Measurements from ENCODE around the gene DNAAF5.

DNAAF5 gene

DNA sequence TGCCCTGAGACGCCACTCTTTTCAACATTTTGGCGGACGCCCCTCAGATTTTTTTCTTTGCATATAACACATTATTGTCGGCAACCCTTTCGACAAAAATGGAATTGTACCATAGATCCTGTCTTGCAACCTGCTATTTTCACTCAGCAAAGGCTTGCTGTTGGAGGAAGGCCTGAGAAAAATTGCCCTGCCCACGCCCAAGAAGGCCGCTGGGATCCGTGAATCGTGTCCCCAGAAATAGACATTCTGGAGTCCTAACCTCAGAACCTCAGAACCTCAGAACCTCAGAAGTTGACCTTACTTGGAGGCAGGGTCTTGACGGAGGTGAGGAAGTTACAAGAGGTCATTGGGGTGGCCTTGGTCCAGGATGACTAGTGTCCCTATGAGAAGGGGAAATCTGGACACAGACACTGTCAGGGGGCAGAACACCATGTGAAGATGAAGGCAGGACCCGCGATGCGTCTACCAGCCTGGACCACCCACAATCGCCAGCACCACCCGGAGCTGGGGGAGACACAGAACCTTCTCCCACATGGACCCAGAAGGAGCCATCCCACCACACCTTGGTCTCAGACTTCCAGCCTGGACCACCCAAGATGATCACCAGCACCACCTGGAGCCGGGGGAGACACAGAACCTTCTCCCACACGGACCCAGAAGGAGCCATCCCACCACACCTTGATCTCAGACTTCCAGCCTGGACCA lies 19.1 kb upstream of the DNAAF5 start:
- Histone ChIP-seq H3K9ac (ENCODE audit: low read length) (no peak overlapping the region), H3K9me3 (ENCODE audit: control insufficient read depth, low read length) (peaks cover 6% of the 10 kb centered on the region), H2AK5ac (ENCODE audit: low read length, severe bottlenecking) (no peak overlapping the region), H2BK120ac (ENCODE audit: low read depth, low read length) (no peak overlapping the region), H3K4me1 (ENCODE audit: control insufficient read depth, insufficient read depth, low read depth, low read length) (peaks cover 11% of the 10 kb centered on the region), H2AFZ (ENCODE audit: low read depth, low read length) (no peak overlapping the region), H3K27ac (ENCODE audit: low read length, poor library complexity, severe bottlenecking) (no peak overlapping the region), H3K4me3 (ENCODE audit: insufficient read depth in 1 of 2, low read depth in 1 of 2, low read length in 2 of 2) (no peak overlapping the region), H3K18ac (ENCODE audit: low read depth in 1 of 2, low read length in 2 of 2) (peak overlapping the region in 1 of 2 experiments; percentile 9), H3K4me2 (ENCODE audit: low read length, poor library complexity, severe bottlenecking) (no peak overlapping the region), H4K91ac (ENCODE audit: low read length) (no peak overlapping the region), H3K23ac (ENCODE audit: low read length in 2 of 2) (no peak overlapping the region), H4K8ac (ENCODE audit: low read length) (no peak overlapping the region), H3K79me1 (replicated peaks; ENCODE audit: low read length, poor library complexity, severe bottlenecking) (peaks cover 12% of the 10 kb centered on the region), H3K36me3 (ENCODE audit: control insufficient read depth in 1 of 2, insufficient read depth in 2 of 2, low read depth in 1 of 2, low read length in 2 of 2) (peaks cover 0 to 8% of the 10 kb centered on the region in 2 experiments), H2BK5ac (ENCODE audit: low read depth, low read length, poor library complexity, severe bottlenecking) (no peak overlapping the region), H3K4ac (ENCODE audit: low read depth in 1 of 2, low read length in 2 of 2) (no peak overlapping the region), H3K14ac (ENCODE audit: low read length in 2 of 2) (no peak overlapping the region), H2BK15ac (ENCODE audit: low read depth, poor library complexity, severe bottlenecking) (no peak overlapping the region), H3K27me3 (ENCODE audit: control insufficient read depth in 1 of 2, insufficient read depth in 1 of 2, low read length in 2 of 2) (peaks cover 0 to 6% of the 10 kb centered on the region in 2 experiments), H2BK12ac (ENCODE audit: low read length in 2 of 2) (no peak overlapping the region)
- 91% methylated on average over 15 of the region's 17 CpGs for WGBS
- no peak for DNase-seq

DNA sequence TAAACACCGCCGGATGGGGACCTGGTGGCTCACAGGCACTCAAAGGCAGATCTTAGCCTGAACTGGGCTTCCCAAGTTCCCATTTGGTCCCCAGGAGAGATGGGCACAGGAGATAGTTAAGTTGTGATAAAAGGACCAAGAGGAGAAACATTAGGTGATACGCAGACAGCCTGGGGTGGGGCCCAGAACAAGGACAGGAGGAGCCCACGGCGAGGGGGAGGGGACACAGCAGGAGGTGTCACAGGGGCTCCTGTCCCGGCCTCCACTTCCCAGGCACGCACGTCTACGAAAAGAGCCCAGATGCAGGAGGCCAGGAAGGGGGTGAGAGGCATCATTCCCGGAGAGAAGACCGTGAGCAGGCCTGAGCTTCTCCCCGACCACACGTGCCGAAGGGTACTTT lies 16.3 kb upstream of the DNAAF5 start:
- no peak overlapping the region for H3K4me3 ChIP-seq (ENCODE audit: insufficient read depth in 1 of 2, low read depth in 1 of 2, low read length in 2 of 2)
- H3K14ac ChIP-seq (ENCODE audit: low read length in 2 of 2) = no peak overlapping the region
- H3K27ac ChIP-seq (ENCODE audit: low read length, poor library complexity, severe bottlenecking) = no peak overlapping the region
- H3K9ac ChIP-seq (ENCODE audit: low read length) = no peak overlapping the region
- H2AK5ac ChIP-seq (ENCODE audit: low read length, severe bottlenecking) = no peak overlapping the region
- H3K36me3 ChIP-seq (ENCODE audit: control insufficient read depth in 1 of 2, insufficient read depth in 2 of 2, low read depth in 1 of 2, low read length in 2 of 2) = peaks cover 0 to 11% of the 10 kb centered on the region in 2 experiments
- no peak overlapping the region for H2BK15ac ChIP-seq (ENCODE audit: low read depth, poor library complexity, severe bottlenecking)
- H3K79me1 ChIP-seq (replicated peaks; ENCODE audit: low read length, poor library complexity, severe bottlenecking) = peaks cover 15% of the 10 kb centered on the region
- no peak overlapping the region for H4K8ac ChIP-seq (ENCODE audit: low read length)
- peaks cover 3 to 13% of the 10 kb centered on the region in 2 experiments for H3K27me3 ChIP-seq (ENCODE audit: control insufficient read depth in 1 of 2, insufficient read depth in 1 of 2, low read length in 2 of 2)
- no peak overlapping the region for H4K91ac ChIP-seq (ENCODE audit: low read length)
- no peak overlapping the region for H3K23ac ChIP-seq (ENCODE audit: low read length in 2 of 2)
- H3K18ac ChIP-seq (ENCODE audit: low read depth in 1 of 2, low read length in 2 of 2) = no peak overlapping the region
- no peak overlapping the region for H3K4me2 ChIP-seq (ENCODE audit: low read length, poor library complexity, severe bottlenecking)
- no peaks in the 10 kb centered on the region for H3K9me3 ChIP-seq (ENCODE audit: control insufficient read depth, low read length)
- H2BK120ac ChIP-seq (ENCODE audit: low read depth, low read length) = no peak overlapping the region
- no peak for DNase-seq
- H3K4ac ChIP-seq (ENCODE audit: low read depth in 1 of 2, low read length in 2 of 2) = no peak overlapping the region
- H2BK5ac ChIP-seq (ENCODE audit: low read depth, low read length, poor library complexity, severe bottlenecking) = no peak overlapping the region
- no peak overlapping the region for H2BK12ac ChIP-seq (ENCODE audit: low read length in 2 of 2)
- no peak overlapping the region for H2AFZ ChIP-seq (ENCODE audit: low read depth, low read length)
- peaks cover 14% of the 10 kb centered on the region for H3K4me1 ChIP-seq (ENCODE audit: control insufficient read depth, insufficient read depth, low read depth, low read length)
- 89% methylated on average over 14 of the region's 14 CpGs for WGBS

DNA sequence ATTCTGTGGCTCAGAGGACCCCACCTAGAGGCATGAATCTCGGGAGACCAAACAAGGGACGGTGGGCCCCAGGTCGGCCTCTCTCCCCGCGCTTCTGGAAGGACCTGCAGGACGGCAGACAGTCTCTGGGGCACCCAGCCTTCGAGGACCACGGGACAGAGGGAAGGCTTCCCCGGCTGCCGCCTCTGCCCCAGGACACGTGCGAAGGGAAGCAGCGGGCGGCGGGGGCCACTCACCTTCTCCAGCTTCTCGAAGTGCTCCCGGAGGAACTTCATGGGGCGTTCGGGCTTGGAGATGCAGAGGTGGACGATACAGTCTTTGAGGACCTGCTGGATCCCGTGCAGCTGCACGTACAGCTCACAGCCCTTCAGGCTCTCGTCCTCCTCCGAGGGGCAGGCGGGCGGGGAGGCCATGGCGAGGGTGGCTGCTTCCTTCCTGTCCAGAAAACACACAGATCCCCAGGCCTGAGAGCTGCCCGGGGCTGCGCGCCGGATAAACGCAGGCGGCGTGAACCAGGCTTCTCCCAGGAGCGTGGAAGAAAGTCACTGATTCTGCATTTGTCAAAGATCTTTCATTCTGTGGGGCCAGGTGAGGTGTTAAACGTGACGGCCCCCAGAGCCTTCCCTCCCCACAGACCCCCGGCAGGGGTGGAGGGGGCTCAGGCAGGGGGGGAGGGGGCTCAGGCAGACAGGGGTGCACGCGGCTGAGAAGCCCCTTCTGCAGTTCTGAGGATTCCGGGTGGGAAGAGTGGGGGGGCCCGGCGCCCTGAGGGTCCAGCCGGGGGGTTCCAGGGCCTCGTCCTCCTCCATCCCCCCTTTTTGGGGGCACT lies 15.2 kb upstream of the DNAAF5 start:
- H3K27ac ChIP-seq (ENCODE audit: low read length, poor library complexity, severe bottlenecking) = no peak overlapping the region
- H3K9me3 ChIP-seq (ENCODE audit: control insufficient read depth, low read length) = no peaks in the 10 kb centered on the region
- no peak overlapping the region for H2AK5ac ChIP-seq (ENCODE audit: low read length, severe bottlenecking)
- peaks cover 0 to 11% of the 10 kb centered on the region in 2 experiments for H3K36me3 ChIP-seq (ENCODE audit: control insufficient read depth in 1 of 2, insufficient read depth in 2 of 2, low read depth in 1 of 2, low read length in 2 of 2)
- WGBS = 93% methylated on average over 33 of the region's 45 CpGs
- H3K4ac ChIP-seq (ENCODE audit: low read depth in 1 of 2, low read length in 2 of 2) = no peak overlapping the region
- no peak overlapping the region for H2AFZ ChIP-seq (ENCODE audit: low read depth, low read length)
- H3K4me1 ChIP-seq (ENCODE audit: control insufficient read depth, insufficient read depth, low read depth, low read length) = peaks cover 14% of the 10 kb centered on the region
- H3K4me2 ChIP-seq (ENCODE audit: low read length, poor library complexity, severe bottlenecking) = peak overlapping the region; percentile 87
- peaks cover 16% of the 10 kb centered on the region for H3K79me1 ChIP-seq (replicated peaks; ENCODE audit: low read length, poor library complexity, severe bottlenecking)
- H2BK15ac ChIP-seq (ENCODE audit: low read depth, poor library complexity, severe bottlenecking) = no peak overlapping the region
- no peak overlapping the region for H4K8ac ChIP-seq (ENCODE audit: low read length)
- H4K91ac ChIP-seq (ENCODE audit: low read length) = no peak overlapping the region
- H3K4me3 ChIP-seq (ENCODE audit: insufficient read depth in 1 of 2, low read depth in 1 of 2, low read length in 2 of 2) = peak overlapping the region; percentile 24 to 65
- no peak overlapping the region for H2BK12ac ChIP-seq (ENCODE audit: low read length in 2 of 2)
- no peak overlapping the region for H3K18ac ChIP-seq (ENCODE audit: low read depth in 1 of 2, low read length in 2 of 2)
- H2BK5ac ChIP-seq (ENCODE audit: low read depth, low read length, poor library complexity, severe bottlenecking) = no peak overlapping the region
- peaks cover 3 to 13% of the 10 kb centered on the region in 2 experiments for H3K27me3 ChIP-seq (ENCODE audit: control insufficient read depth in 1 of 2, insufficient read depth in 1 of 2, low read length in 2 of 2)
- H3K23ac ChIP-seq (ENCODE audit: low read length in 2 of 2) = no peak overlapping the region
- DNase-seq = no peak
- H3K9ac ChIP-seq (ENCODE audit: low read length) = no peak overlapping the region
- no peak overlapping the region for H3K14ac ChIP-seq (ENCODE audit: low read length in 2 of 2)
- H2BK120ac ChIP-seq (ENCODE audit: low read depth, low read length) = no peak overlapping the region

DNA sequence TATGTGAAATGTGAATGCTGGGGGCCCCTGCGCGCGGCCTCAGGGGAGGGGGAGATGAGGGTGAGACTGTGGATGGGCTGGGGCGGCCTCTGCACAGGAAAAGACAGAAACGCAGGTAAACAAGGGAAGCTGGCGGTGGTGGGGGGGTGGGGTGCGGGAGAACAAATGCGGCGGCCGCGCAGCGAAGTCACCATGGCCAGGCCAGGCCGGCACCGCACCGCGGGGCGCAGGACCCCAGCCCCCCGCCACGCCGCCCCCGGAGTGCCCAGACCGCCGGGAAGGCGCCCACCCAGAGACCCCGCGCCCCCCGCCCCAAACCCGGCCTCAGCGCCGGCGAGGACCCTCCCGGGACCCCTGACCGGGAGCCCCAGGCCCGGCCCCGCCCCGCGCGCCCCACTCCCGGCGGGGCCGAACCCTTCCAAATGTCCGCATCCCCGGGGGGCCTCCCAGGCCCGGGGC lies 14.5 kb upstream of the DNAAF5 start:
- no peak overlapping the region for H3K14ac ChIP-seq (ENCODE audit: low read length in 2 of 2)
- H3K27me3 ChIP-seq (ENCODE audit: control insufficient read depth in 1 of 2, insufficient read depth in 1 of 2, low read length in 2 of 2) = peaks cover 3 to 13% of the 10 kb centered on the region in 2 experiments
- peaks cover 14% of the 10 kb centered on the region for H3K79me1 ChIP-seq (replicated peaks; ENCODE audit: low read length, poor library complexity, severe bottlenecking)
- H3K23ac ChIP-seq (ENCODE audit: low read length in 2 of 2) = no peak overlapping the region
- peaks cover 14% of the 10 kb centered on the region for H3K4me1 ChIP-seq (ENCODE audit: control insufficient read depth, insufficient read depth, low read depth, low read length)
- peak overlapping the region; percentile 24 to 65 for H3K4me3 ChIP-seq (ENCODE audit: insufficient read depth in 1 of 2, low read depth in 1 of 2, low read length in 2 of 2)
- no peak overlapping the region for H3K27ac ChIP-seq (ENCODE audit: low read length, poor library complexity, severe bottlenecking)
- peaks cover 0 to 8% of the 10 kb centered on the region in 2 experiments for H3K36me3 ChIP-seq (ENCODE audit: control insufficient read depth in 1 of 2, insufficient read depth in 2 of 2, low read depth in 1 of 2, low read length in 2 of 2)
- no peaks in the 10 kb centered on the region for H3K9me3 ChIP-seq (ENCODE audit: control insufficient read depth, low read length)
- no peak overlapping the region for H2BK5ac ChIP-seq (ENCODE audit: low read depth, low read length, poor library complexity, severe bottlenecking)
- WGBS = 11% methylated on average over 23 of the region's 44 CpGs
- H3K18ac ChIP-seq (ENCODE audit: low read depth in 1 of 2, low read length in 2 of 2) = peak overlapping the region; percentile 59 to 74
- no peak overlapping the region for H4K91ac ChIP-seq (ENCODE audit: low read length)
- peak overlapping the region; percentile 78 for H2BK120ac ChIP-seq (ENCODE audit: low read depth, low read length)
- H2AFZ ChIP-seq (ENCODE audit: low read depth, low read length) = no peak overlapping the region
- H4K8ac ChIP-seq (ENCODE audit: low read length) = peak overlapping the region; percentile 39
- no peak overlapping the region for H3K9ac ChIP-seq (ENCODE audit: low read length)
- DNase-seq = no peak
- H3K4ac ChIP-seq (ENCODE audit: low read depth in 1 of 2, low read length in 2 of 2) = no peak overlapping the region
- H3K4me2 ChIP-seq (ENCODE audit: low read length, poor library complexity, severe bottlenecking) = peak overlapping the region; percentile 87
- peak overlapping the region; percentile 26 for H2BK15ac ChIP-seq (ENCODE audit: low read depth, poor library complexity, severe bottlenecking)
- no peak overlapping the region for H2AK5ac ChIP-seq (ENCODE audit: low read length, severe bottlenecking)
- H2BK12ac ChIP-seq (ENCODE audit: low read length in 2 of 2) = no peak overlapping the region

Data from mesenchymal stem cell (in vitro differentiated cells and primary cell).